ENCODE measurements around the gene CNNM3.

- TF ChIP-seq POLR2AphosphoS5 (IDR thresholded peaks at IDR 0.05; ENCODE audit: low read depth, low read length) (no peak), POLR2A (IDR thresholded peaks at IDR 0.05; ENCODE audit: low read depth, low read length) (no peak), SPI1 (IDR thresholded peaks at IDR 0.05; ENCODE audit: low read depth, low read length) (no peak), TAF1 (IDR thresholded peaks at IDR 0.05; ENCODE audit: low read depth, low read length) (no peak), PAX5 (IDR thresholded peaks at IDR 0.05; ENCODE audit: insufficient read depth, low read length, severe bottlenecking) (no peak), POU2F2 (IDR thresholded peaks at IDR 0.05; ENCODE audit: low read depth, low read length) (no peak)
These were observed 7.8 kb upstream of the CNNM3 start for GRCh38 chr2:96808176-96808837.
